Ectodermal cell (in vitro differentiated cells): ENCODE results near the gene ZNF747.
"Not testable (repeated sequence)": the region's sequence is repeated elsewhere in the genome, so short reads cannot be mapped to it uniquely, and the experiment has no call there.

Experiments used
- H3K27ac ChIP-seq: 2 replicates; pipeline ENCODE4 v1.7.0; 2013; ENCODE audit warnings: mild to moderate bottlenecking, low read depth, low read length; ENCODE audit not compliant: insufficient read depth, poor library complexity, severe bottlenecking
- H3K27me3 ChIP-seq: 2 replicates; pipeline ENCODE4 v1.7.0; 2013; ENCODE audit warnings: mild to moderate bottlenecking, low read length; ENCODE audit not compliant: insufficient read depth, control insufficient read depth, poor library complexity, severe bottlenecking
- H3K36me3 ChIP-seq: one replicate; pipeline ENCODE4 v1.7.0; 2013; ENCODE audit warnings: low read length; ENCODE audit not compliant: control insufficient read depth, insufficient read depth
- H3K4me1 ChIP-seq: one replicate; pipeline ENCODE4 v1.7.0; 2013; ENCODE audit warnings: low read length; ENCODE audit not compliant: control insufficient read depth, insufficient read depth
- H3K4me3 ChIP-seq: 2 replicates; pipeline ENCODE4 v1.7.0; 2013; ENCODE audit warnings: low read depth, low read length, control low read depth; ENCODE audit not compliant: insufficient read depth
- H3K9me3 ChIP-seq: 2 replicates; pipeline ENCODE4 v1.7.0; 2013; ENCODE audit warnings: mild to moderate bottlenecking, low read length, moderate library complexity; ENCODE audit not compliant: control insufficient read depth
- WGBS, 2 experiments: methylation state at CpG; one replicate each; pipeline ENCODE4 v1.1.7; 2013; ENCODE audit warnings: missing lambda C conversion rate in 2 of 2; 5-methylcytosine and 5-hydroxymethylcytosine counted together

ZNF747 gene

GRCh38 chr16:30525844-30526136 lies 8.9 kb downstream of the ZNF747 start:
- no peak overlapping the region for H3K27ac ChIP-seq
- peak overlapping the region; percentile 83 for H3K4me3 ChIP-seq
- H3K9me3 ChIP-seq, result no peaks in the 10 kb centered on the region
- peaks cover 6% of the 10 kb centered on the region for H3K4me1 ChIP-seq
- no peaks in the 10 kb centered on the region for H3K27me3 ChIP-seq
- 70 to 71% methylated on average over 4 of the region's 4 CpGs for WGBS, 2 experiments
- no peaks in the 10 kb centered on the region for H3K36me3 ChIP-seq

- 96% methylated on average over 60 of the region's 60 CpGs for WGBS, 2 experiments
- peaks cover 6% of the 10 kb centered on the region for H3K4me1 ChIP-seq
- H3K4me3 ChIP-seq, result no peak overlapping the region
- H3K9me3 ChIP-seq, result no peaks in the 10 kb centered on the region
- H3K27ac ChIP-seq, result no peak overlapping the region
- no peaks in the 10 kb centered on the region for H3K36me3 ChIP-seq
- H3K27me3 ChIP-seq, result no peaks in the 10 kb centered on the region
These were observed 9.8 kb downstream of the ZNF747 start for GRCh38 chr16:30524575-30525568.

- no peaks in the 10 kb centered on the region for H3K27me3 ChIP-seq
- WGBS, 2 experiments, result 91 to 93% methylated on average over 25 to 26 of the region's 26 CpGs
- no peak overlapping the region for H3K27ac ChIP-seq
- H3K9me3 ChIP-seq, result no peaks in the 10 kb centered on the region
- peaks cover 6% of the 10 kb centered on the region for H3K4me1 ChIP-seq
- no peaks in the 10 kb centered on the region for H3K36me3 ChIP-seq
- no peak overlapping the region for H3K4me3 ChIP-seq
These were observed 10.7 kb downstream of the ZNF747 start for GRCh38 chr16:30523768-30524574.

GRCh38 chr16:30522702-30523463 lies 11.8 kb downstream of the ZNF747 start:
- H3K27me3 ChIP-seq, H3K27ac ChIP-seq, H3K36me3 ChIP-seq, H3K9me3 ChIP-seq, H3K4me3 ChIP-seq, H3K4me1 ChIP-seq: not testable (repeated sequence)
- WGBS, 2 experiments, result 94% methylated on average over 12 of the region's 12 CpGs

- no peak overlapping the region for H3K27ac ChIP-seq
- H3K27me3 ChIP-seq, result no peaks in the 10 kb centered on the region
- 87 to 89% methylated on average over 11 of the region's 11 CpGs for WGBS, 2 experiments
- H3K9me3 ChIP-seq, result no peaks in the 10 kb centered on the region
- H3K4me3 ChIP-seq, result no peak overlapping the region
- no peaks in the 10 kb centered on the region for H3K36me3 ChIP-seq
- no peaks in the 10 kb centered on the region for H3K4me1 ChIP-seq
These were observed 12.6 kb downstream of the ZNF747 start for GRCh38 chr16:30521873-30522641.

- Histone ChIP-seq H3K27ac (no peak overlapping the region), H3K4me3 (no peak overlapping the region), H3K27me3 (no peaks in the 10 kb centered on the region), H3K9me3 (no peaks in the 10 kb centered on the region), H3K4me1 (no peaks in the 10 kb centered on the region), H3K36me3 (no peaks in the 10 kb centered on the region)
- WGBS, 2 experiments, result 92 to 93% methylated on average over 7 of the region's 7 CpGs
These were observed 13.2 kb downstream of the ZNF747 start for GRCh38 chr16:30521476-30521872.

GRCh38 chr16:30519120-30520049 lies 15.3 kb downstream of the ZNF747 start:
- no peaks in the 10 kb centered on the region for H3K4me1 ChIP-seq
- H3K36me3 ChIP-seq, result no peaks in the 10 kb centered on the region
- no peak overlapping the region for H3K27ac ChIP-seq
- WGBS, 2 experiments, result 91 to 92% methylated on average over 20 of the region's 20 CpGs
- H3K4me3 ChIP-seq, result no peak overlapping the region
- no peaks in the 10 kb centered on the region for H3K9me3 ChIP-seq
- H3K27me3 ChIP-seq, result no peaks in the 10 kb centered on the region

GRCh38 chr16:30518552-30518951 lies 16.1 kb downstream of the ZNF747 start:
- no peaks in the 10 kb centered on the region for H3K27me3 ChIP-seq
- WGBS, 2 experiments, result 89 to 92% methylated on average over 10 of the region's 10 CpGs

GRCh38 chr16:30515275-30515674 lies 19.4 kb downstream of the ZNF747 start:
- H3K4me3 ChIP-seq, result no peak overlapping the region
- no peaks in the 10 kb centered on the region for H3K36me3 ChIP-seq
- no peak overlapping the region for H3K27ac ChIP-seq
- 80 to 84% methylated on average over 2 of the region's 2 CpGs for WGBS, 2 experiments
- no peaks in the 10 kb centered on the region for H3K9me3 ChIP-seq
- H3K4me1 ChIP-seq, result no peaks in the 10 kb centered on the region
- no peaks in the 10 kb centered on the region for H3K27me3 ChIP-seq

More at GRCh38 chr16:30518552-30518951, 16.1 kb downstream of the ZNF747 start:
- Histone ChIP-seq H3K36me3 (no peaks in the 10 kb centered on the region), H3K4me1 (no peaks in the 10 kb centered on the region), H3K4me3 (no peak overlapping the region), H3K27ac (no peak overlapping the region), H3K9me3 (no peaks in the 10 kb centered on the region)
